SK-N-SH treated with all-trans-retinoic acid at 6 μM for 48 hours (cell line): ENCODE measurements around the gene CCNB2.

ENCODE experiments used
- BACH2 ChIP-seq: fragments of 250-450 bp; sonication (Bioruptor Pico); IDR thresholded peaks from 2 replicates; pipeline ENCODE4 v1.9.0; 2021; ENCODE audit warnings: mild to moderate bottlenecking, borderline replicate concordance
- GLIS3 ChIP-seq: fragments of 250-450 bp; sonication (Bioruptor Pico); IDR thresholded peaks from 2 replicates; pipeline ENCODE4 v1.5.0; 2020; ENCODE audit warnings: mild to moderate bottlenecking, moderate library complexity
- PATZ1 ChIP-seq: fragments of 250-450 bp; sonication (Bioruptor Pico); IDR thresholded peaks from 2 replicates; pipeline ENCODE4 v1.8.0; 2020; ENCODE audit warnings: mild to moderate bottlenecking, moderate library complexity, borderline replicate concordance
- PPARA ChIP-seq: fragments of 250-450 bp; sonication (Bioruptor Pico); IDR thresholded peaks from 2 replicates; pipeline ENCODE4 v1.5.0; 2020; ENCODE audit warnings: mild to moderate bottlenecking, borderline replicate concordance
- RARB ChIP-seq: fragments of 250-450 bp; sonication (Bioruptor Pico); IDR thresholded peaks from 2 replicates; pipeline ENCODE4 v1.8.0; 2021; ENCODE audit warnings: mild to moderate bottlenecking, moderate library complexity
- ZFP3 ChIP-seq: fragments of 250-450 bp; sonication (Bioruptor Pico); IDR thresholded peaks from 2 replicates; pipeline ENCODE4 v1.5.0; 2020; ENCODE audit warnings: mild to moderate bottlenecking, moderate library complexity
- ZFP30 ChIP-seq: fragments of 450-650 bp; formaldehyde crosslinking; IDR thresholded peaks from 2 replicates; pipeline ENCODE4 v1.5.0; 2022; ENCODE audit warnings: mild to moderate bottlenecking, moderate library complexity
- ZNF565 ChIP-seq: fragments of 450-650 bp; formaldehyde crosslinking; conservative IDR thresholded peaks from 2 replicates; pipeline ENCODE4 v1.5.0; 2020; ENCODE audit warnings: low read depth, mild to moderate bottlenecking, moderate library complexity
- TF ChIP-seq, protein P1 (sequence below): fragments of 250-450 bp; sonication (Bioruptor Pico); IDR thresholded peaks from 2 replicates; pipeline ENCODE4 v1.8.0; 2021; ENCODE audit warnings: low read depth, mild to moderate bottlenecking, moderate library complexity, borderline replicate concordance
- TF ChIP-seq, protein P2 (sequence below): fragments of 250-450 bp; sonication (Bioruptor Pico); IDR thresholded peaks from 2 replicates; pipeline ENCODE4 v1.5.1; 2020; ENCODE audit warnings: low read depth, mild to moderate bottlenecking, moderate library complexity

DNA sequence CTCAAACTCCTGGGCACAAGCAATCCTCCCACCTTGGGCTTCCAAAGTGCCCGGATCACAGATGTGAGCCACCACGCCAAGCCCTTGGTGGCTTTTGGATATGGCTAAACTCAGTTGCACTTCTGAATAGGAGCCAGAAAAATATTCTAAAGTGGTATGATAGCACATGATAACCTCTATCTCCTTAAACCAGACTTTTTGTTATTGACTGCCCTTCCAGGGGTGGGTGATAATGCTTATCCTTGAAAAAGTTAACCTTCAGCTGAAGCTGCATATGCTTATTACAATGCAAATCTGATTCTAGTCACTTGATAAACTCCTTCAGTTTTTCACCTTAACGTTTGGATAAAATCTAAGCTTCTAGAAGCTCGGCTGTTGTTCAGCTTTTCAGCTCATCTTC, 6.3 kb downstream of the CCNB2 start:
- TF ChIP-seq PATZ1 (CRISPR knock-in tag) (no peak), ZFP30 (no peak), GLIS3 (CRISPR knock-in tag) (no peak), ZNF565 (CRISPR knock-in tag) (no peak), ZFP3 (no peak), RARB (CRISPR knock-in tag) (no peak), BACH2 (no peak), PPARA (no peak)
- TF ChIP-seq, protein P1, sequence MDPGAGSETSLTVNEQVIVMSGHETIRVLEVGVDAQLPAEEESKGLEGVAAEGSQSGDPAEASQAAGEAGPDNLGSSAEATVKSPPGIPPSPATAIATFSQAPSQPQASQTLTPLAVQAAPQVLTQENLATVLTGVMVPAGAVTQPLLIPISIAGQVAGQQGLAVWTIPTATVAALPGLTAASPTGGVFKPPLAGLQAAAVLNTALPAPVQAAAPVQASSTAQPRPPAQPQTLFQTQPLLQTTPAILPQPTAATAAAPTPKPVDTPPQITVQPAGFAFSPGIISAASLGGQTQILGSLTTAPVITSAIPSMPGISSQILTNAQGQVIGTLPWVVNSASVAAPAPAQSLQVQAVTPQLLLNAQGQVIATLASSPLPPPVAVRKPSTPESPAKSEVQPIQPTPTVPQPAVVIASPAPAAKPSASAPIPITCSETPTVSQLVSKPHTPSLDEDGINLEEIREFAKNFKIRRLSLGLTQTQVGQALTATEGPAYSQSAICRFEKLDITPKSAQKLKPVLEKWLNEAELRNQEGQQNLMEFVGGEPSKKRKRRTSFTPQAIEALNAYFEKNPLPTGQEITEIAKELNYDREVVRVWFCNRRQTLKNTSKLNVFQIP (CRISPR knock-in tag) = no peak
- TF ChIP-seq, protein P2, sequence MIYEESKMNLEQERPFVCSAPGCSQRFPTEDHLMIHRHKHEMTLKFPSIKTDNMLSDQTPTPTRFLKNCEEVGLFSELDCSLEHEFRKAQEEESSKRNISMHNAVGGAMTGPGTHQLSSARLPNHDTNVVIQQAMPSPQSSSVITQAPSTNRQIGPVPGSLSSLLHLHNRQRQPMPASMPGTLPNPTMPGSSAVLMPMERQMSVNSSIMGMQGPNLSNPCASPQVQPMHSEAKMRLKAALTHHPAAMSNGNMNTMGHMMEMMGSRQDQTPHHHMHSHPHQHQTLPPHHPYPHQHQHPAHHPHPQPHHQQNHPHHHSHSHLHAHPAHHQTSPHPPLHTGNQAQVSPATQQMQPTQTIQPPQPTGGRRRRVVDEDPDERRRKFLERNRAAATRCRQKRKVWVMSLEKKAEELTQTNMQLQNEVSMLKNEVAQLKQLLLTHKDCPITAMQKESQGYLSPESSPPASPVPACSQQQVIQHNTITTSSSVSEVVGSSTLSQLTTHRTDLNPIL (CRISPR knock-in tag) = no peak
